OCI-M2 (cell line): ENCODE data around the gene BSPRY.
"Not testable (repeated sequence)": the region's sequence is repeated elsewhere in the genome, so short reads cannot be mapped to it uniquely, and the experiment has no call there.

Experiments used
- DNase-seq: peaks from one replicate; lab custom pipeline; 2025; ENCODE audit not compliant: unreplicated experiment; lab: John Stamatoyannopoulos, UW

BSPRY gene

DNA sequence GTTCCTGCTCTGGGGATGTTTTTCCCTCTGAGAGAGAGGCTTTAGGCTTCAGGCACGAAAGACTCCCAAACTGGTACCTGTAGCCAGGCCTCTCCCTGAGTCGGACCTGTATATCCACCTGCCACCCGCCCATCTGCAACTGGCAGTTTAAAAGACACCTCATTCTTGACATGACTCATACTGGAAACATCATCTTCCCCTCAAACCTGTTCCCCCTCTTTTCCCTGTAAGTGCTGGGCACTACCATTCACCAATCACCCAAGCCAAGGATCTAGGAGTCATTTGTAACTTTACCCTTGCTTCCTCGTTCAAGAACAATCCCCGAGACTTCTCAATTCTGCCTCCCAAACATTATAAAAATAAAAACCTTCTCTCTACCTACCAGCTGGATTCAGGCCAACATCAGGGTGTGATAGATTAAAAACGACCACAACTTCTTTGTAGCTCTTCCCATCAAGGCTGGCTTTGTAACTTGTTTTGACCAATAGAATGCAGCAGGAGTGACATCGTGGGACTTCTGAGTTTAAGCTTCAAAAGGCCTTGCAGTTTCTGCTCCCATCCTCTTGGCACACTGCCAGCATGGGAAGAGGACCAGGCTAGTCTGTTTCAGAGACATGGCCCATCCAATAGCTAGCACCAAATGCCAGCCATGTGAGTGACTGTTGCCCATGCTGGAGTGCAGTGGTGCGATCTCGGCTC is 7.5 kb upstream of the BSPRY start:
- DNase-seq = no peak

DNA sequence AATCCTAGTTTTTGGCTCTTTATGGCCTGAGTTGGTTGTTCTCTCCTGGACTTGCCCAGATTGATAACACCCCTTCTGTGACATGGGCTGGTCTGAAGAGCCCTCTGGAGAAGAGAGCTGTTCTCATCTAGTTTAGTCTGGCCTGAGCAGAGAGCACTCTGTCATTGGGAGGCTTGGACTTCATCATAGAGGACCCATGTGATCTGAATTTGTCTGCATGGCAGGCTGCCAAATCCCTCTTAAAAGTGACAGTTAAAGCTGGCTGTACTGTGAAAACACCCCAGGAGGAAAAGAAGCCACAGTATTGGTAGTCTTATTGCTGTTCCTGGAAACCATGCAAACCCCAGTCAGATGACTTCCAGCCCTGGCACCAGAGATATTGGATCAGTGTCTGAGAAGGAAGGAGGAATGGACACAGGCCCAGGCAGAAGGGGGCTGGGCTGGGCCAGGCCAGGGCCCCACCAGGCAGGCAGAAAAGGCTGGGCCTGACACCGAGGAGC is 5.6 kb upstream of the BSPRY start:
- no peak for DNase-seq

DNA sequence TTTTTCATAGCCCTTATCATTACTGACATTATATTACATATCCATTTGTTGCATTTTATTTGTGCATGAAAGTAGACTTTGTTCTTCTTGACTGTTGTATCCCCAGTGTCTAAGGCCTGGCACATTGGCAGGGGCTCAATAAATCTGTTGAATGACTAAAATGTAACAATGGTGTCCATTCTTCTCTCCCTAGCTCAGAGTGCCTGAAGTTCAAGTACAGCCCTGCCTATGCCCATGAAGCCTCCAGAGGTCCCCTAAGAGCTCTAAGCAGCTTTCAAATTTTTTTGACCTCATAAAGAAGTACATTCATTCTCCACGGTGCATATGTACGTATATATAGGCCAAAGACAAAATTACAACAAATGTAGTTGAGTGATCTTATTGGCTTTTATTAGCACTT is 4.2 kb upstream of the BSPRY start:
- no peak for DNase-seq

DNA sequence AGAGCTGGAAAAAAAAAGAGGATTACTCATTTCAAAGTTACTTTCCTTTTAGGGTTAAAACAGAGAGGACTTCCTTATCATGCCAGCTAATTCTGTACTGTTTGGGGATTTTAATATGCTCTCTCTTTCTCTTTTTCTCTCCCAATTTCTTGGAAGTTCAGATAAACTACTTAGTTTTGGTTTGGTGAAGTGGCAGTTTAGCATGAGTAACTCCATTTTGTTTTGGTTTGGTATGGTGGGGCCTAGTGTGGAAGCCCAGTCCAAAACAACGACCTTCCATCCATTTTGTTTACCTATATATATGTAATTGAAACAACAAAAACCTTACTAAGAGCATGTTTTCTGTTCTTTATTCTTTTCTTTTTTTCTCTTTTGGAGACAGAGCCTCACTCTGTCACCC is 3.7 kb upstream of the BSPRY start:
- DNase-seq = no peak

DNA sequence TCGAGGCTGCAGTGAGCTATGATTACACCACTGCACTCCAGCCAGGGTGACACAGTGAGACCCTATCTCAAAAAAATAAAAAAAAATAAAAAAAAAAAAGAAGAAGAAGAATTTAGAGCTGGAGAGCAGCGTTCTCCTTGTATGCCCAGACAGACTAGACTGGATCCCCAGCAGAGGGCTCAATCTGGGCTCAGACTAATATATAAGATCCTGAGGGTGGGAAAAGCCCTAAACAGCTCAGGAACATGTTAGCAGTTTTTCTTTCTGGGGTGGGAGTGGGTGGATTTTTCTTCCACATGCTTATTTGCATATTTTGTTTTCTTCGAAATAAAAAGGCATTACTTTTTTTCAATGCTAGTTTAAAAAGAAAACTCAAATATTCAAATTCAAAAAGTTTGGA is 904 bp upstream of the BSPRY start:
- no peak for DNase-seq

DNA sequence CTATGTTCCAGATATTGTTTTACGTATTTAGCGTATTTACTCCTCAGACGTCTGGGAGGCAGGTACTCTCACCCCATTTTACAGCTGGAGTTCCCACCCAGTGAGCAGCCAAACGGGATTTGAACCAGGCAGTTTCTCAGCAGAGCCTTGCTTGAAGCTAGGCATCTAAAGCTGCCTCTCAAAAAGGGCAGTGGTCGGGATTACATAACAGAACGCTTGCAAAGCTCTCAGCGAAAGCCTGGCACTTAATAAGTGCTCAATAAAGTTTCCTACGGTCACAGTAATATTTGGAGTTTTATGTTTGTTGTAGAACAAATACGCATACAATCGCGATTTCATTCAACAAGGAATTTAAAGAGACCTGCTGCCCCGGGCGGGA is 286 bp upstream of the BSPRY start:
- DNase-seq = no peak

DNA sequence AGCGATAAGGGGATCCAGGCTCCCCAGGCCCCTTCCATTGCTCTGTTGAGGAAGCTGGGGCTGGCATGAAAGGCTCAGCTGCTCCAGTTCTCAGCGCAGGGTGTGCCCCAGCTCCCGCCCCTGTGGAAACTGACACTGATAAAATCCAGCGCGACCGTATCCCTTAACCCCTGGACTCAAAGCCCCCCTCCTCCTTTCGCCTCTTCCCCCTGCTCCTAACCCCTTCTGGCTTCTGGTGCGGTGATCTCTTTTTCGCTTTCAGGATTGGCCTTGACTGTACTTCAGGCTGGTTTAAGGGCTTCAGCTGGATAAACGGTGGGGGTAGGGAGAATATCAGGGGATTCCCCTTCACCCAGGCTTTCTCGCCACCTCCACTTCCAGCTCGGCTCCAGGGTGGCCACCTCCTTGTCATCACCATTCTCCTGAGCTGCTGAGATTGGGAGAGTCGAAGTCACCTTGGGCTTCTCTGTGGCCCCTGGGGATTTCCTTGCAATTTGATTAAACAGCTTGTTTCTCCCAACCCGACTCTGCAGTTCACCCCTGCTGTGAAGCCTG is 843 bp downstream of the BSPRY start:
- DNase-seq = no peak

DNA sequence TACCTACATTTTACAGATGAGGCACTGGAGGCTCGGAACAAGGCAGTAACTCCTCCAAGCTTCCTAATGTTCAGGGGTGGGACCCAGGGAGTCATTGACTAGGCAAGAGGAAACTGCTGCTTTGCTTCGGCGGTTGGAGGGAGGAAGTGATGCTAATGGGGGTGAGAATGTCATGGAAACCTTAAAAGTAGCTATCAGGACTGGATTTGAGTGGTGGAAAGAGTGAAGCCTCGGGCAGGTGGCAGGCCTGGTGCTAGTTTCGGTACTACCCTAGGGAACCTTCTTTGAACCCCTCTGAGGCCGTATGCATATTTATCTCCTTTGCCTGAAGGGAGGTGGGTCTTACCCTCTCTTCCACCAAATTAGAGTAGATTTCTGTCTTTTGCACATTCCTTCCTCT is 1.6 kb downstream of the BSPRY start:
- DNase-seq = no peak

DNA sequence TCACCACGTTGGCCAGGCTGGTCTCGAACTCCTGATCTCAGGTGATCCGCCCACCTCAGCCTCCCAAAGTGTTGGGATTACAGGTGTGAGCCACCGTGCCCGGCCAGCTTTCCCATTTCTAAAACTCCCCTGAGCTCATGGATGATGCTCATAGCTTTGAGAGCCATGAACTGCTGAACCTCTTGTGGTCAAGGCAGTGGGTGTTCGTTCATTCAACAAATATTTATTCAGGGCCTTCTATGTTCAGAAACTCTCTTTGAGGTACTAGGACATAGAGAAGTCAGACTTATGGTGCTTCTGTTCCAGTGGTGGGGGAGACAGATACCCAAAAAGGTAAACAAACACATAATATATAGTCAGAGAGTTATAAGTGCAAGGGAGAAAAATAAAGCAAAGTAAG is 2.7 kb downstream of the BSPRY start:
- no peak for DNase-seq

DNA sequence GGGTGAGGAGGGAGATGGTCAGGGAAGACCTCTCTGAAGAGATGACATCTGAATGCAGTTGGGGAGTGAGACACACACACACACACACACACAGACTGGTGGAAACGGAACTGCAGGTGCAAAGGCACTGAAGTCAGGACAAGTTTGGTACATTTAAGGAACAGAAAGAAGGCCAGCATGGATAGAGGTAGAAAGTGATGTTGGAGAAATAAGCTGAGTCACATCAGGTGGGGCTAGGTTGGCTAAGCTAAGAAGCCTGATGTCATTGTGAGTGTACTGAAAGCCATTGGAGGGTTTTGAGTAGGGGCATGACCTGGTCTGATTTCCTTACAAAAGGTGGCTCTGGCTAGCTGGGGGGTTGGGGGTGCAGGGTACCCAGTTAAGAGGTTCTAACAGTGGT is 3.1 kb downstream of the BSPRY start:
- DNase-seq = no peak

DNA sequence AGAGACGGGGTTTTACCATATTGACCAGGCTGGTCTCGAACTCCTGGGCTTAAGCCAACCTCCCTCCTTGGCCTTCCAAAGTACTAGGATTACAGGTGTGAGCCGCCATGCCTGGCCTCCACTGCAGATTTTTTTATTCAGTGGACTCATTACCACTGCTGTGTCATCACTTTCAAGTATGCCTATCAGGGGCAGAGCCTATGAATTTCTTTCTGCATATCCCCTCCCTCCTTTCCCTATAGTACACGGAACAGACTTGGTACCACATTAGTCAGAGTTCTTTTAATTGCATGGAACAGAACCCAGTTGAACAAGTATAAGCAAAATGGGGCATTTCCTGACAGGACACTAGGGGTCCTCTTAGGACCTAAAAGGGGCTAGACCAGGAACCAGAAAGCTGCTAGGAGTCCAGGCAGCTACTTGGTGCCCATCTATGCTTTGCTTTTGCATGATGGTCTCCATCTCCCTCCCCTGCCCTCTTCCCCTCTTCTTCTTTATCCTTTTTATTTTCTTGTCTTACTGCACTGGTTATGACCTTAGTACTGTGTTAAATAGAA is 5.8 kb downstream of the BSPRY start:
- no peak for DNase-seq

DNA sequence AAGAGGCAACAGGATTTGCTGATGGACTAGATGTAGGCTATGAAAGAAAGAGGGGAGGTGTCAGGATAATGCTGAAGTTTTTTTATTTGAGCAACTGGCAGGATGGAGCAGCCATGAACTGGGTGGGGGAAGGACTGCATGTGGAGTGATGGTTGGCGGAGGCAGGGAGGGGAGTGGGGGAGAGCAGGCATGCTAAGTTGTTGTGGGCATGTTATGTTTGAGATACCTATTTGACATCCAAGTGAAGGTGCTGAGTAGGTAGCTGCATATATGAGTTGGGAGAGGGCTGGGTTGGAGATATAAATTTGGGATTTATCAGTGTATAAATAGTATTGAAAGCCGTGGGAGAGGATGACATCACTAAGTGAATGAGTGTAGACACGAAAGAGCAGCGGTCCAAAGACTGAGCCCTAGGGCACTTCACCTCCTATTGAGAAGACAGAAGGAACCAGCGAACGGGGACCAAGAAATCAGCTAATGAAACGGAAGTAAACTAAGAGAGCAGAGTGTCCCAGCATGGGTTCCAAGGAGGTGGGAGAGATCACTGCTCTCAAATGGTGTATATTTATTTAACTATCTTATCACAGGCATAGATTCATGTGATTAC is 7.4 kb downstream of the BSPRY start:
- DNase-seq = no peak

DNA sequence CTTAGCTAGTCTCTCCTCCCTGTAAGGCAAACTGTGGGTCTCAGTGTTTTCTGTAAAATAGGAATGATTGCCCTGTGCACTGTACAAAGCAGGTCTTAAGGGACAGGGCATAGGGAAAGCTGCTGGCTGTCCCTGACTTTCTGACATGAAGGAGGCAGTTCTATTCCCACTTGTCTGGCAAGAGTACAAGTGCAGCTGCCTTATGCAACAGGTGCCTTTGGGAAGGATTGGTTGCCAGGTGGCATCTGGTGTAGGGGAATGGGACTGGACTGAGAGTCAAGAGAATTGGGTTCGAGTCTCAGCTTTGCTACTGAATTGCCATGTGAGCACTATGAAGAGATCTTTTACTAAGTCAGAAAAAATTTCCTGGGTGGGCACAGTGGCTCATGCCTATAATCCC is 10.0 kb downstream of the BSPRY start:
- DNase-seq = no peak

DNA sequence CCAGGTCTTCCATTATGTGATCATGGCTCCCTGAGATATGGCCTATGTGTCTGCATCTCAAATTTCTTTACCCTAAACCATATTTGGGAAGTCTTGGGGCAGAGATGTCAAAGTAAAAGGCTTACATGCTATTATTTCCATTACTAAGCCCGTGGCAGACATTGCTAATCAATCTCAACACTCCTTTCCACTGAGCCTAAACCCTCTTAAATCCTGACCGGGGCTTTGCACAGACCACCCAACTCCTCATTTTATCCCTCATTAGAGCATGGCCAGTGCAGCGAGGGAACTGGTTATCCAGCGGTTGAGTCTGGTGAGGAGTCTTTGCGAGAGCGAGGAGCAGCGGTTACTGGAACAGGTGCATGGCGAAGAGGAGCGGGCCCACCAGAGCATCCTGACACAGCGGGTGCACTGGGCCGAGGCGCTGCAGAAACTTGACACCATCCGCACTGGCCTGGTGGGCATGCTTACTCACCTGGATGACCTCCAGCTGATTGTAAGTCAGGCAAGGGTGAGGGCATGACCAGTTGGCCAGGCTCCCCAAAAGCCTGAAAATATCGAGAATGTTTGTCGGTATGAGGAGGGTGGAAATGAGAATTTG is 11.0 kb downstream of the BSPRY start:
- DNase-seq = no peak

DNA sequence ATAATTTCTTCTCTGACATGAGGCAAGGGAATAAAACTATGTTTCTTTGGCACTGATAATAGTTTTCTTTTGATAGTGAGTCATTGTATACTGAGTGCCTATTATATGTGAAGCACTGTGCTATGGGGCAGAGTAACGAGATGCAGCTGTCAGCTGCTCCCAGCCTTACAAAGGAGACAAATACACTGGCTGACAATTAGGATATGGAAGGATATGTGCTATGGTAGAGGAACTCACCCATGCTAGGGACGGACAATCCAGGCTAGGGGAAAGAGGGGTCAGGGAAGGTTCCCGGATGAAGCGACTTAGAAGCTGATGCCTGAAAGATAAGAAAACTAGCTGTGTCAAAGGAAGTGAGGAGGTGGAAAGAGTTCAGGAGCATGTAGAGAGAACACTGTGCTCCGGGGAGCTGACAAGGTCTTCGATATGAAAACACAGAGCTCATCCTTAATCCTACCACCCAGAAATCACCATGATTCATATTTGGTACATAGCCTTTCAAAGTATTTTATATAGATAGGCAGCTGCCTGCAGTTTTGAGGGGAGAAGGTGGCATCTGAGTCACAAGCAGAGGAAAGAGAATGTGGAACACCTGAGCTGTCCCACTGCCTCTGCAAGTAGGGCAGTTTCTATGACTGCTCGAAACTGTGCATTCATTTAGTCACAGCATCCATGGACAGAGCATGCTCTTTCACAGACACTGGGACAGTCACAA is 12.1 kb downstream of the BSPRY start:
- DNase-seq = no peak

DNA sequence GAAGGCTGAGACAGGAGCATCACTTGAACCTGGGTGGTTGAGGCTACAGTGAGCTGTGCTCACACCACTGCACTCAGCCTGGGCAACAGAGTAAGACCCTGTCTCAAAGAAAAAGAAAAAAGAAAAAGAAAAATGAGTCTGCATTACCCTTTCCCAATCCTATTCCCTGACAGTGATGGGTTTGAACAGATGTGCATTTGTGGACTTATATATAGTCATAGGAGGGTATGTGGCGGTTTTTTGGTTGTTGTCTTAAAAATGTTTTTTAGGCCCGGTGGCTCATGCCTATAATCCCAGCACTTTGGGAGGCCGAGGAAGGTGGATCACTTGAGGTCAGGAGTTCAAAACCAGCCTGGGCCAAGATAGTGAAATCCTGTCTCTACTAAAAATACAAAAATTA is 14.0 kb downstream of the BSPRY start:
- DNase-seq = no peak

DNA sequence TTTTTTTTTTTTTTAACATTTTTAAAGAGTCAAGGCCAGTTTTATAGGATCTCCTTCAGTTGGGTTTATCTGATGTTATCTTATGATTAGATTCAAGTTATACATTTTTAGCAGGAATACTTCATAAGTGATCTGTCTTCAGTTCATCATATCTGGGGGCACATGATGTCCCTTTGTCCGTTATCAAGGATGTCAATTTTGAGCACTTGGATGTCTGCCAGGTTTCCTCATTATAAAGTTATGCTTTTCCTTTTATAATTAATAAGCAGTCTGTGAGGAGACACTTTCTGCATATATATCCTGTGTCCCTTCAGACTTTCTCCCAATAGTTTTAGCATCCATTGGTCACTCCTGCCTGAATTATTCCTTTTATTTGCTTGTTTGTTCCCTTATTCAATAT is 15.6 kb downstream of the BSPRY start:
- DNase-seq = no peak

DNA sequence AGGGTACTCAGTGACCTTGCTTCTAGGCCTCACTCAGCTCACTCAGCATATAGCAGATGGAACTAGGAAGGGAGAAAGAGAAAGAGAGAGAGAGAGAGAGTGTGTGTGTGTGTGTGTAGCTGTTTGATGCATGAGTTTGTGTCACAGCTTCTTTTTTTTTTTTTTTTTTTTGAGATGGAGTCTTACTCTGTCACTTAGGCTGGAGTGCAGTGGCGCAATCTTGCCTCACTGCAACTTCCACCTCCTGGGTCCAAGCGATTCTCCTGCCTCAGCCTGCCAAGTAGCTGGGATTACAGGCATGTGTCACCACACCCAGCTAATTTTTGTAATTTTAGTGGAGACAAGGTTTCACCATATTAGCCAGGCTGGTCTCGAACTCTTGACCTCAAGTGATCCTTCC is 16.3 kb downstream of the BSPRY start:
- not testable (repeated sequence) for DNase-seq

DNA sequence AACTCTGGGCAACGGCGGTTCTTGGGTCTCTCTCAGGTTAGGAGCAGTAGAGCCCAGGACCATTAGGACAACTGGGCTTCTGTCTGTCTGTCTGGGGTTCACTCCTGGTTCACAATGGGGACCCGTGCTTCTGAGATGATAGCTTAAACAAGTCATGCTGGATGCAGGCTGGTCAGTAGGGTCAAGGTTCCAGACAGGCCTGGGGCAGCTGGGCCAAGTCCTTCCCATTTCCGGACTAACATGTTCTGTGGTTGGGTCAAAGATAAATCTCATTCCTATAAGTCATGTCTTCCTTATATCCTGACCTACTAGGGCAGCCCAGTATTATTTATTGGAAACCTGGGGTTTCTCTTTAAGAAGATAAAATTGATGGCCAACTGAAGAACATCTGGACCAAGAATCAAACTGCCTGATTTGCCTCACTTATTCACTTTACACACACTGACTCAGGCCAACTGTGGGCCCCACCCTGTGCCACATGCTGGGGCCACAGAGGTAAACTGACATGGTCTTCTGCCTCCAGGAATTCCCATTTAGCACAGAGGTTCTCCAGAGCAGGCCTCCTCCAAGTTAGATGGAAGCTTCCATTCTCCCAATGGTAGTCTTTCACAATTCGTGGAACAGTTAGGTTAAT is 19.1 kb downstream of the BSPRY start:
- no peak for DNase-seq

DNA sequence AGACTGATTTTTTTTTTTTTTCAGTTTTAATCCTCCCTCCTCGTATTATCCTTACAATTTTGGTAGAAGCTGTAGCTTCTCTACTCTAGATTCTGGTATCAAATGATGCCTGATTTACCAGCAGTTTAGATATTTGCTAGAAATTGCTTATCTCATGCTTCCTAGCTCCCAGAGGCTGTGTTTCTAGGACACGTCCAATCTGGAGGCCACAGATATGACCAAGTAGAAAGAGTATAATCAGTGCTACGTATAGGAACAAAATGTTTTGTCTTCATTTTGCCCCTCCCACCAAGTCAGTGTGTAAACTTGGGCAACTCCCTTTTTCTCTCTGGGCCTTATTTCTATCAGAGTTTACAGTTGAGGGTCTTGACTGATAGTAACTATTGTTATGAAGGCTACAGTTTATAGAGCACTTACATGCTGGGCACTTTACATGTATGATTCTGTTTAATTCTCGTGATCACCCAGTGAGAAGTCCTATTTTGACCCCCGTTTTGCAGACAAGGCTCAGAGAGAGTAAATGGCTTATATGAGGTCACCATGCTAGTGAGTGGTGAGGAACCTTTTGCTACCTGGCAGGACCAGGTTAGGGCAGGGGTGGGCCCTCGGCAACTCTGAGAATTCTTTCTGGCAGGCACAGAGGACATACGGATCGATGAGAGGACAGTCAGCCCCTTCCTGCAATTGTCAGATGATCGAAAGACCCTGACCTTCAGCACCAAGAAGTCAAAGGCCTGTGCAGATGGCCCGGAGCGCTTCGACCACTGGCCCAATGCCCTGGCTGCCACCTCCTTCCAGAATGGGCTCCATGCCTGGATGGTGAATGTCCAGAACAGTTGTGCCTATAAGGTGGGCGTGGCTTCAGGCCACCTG is 19.9 kb downstream of the BSPRY start:
- peak; percentile 45 for DNase-seq
